Kidney epithelial cell (primary cell): ENCODE measurements around the gene UBAC2. TPM values are rescaled to one million over a fixed set of nuclear protein-coding genes. Genes with fewer than 3 reads are reported as not detected.

Experiments
- DNase-seq: peaks from one replicate; pipeline ENCODE4 v3.0.0-alpha.2; 2010; ENCODE audit warnings: low read depth
- H3K27me3 ChIP-seq: 2 replicates; pipeline ENCODE4 v1.6.0; 2011; ENCODE audit warnings: low read length; ENCODE audit not compliant: control insufficient read depth, insufficient read depth
- H3K36me3 ChIP-seq: 2 replicates; pipeline ENCODE4 v1.5.1; 2011; ENCODE audit warnings: low read length; ENCODE audit not compliant: control insufficient read depth, insufficient read depth
- H3K4me3 ChIP-seq: 2 replicates; pipeline ENCODE4 v1.5.1; 2011; ENCODE audit warnings: low read depth, mild to moderate bottlenecking, control low read depth, low read length
- total RNA-seq: library from RNA; depleted of rRNA; stranded (reverse); fragments of >200 nt; gene quantifications from 2 replicates; pipeline ENCODE4 v1.2.3, GENCODE V29; 2015
- TF ChIP-seq, protein P1 (sequence below): IDR thresholded peaks from 2 replicates; pipeline ENCODE4 v1.5.1; 2011; ENCODE audit warnings: mild to moderate bottlenecking, moderate library complexity, low read length, control low read depth, inconsistent platforms; ENCODE audit not compliant: insufficient read depth, poor library complexity, severe bottlenecking

The UBAC2 gene
- total RNA-seq, 1 donor from 2014 or later, result 83.6 TPM

- Histone ChIP-seq H3K27me3 (no peaks in the 10 kb centered on the region), H3K36me3 (no peaks in the 10 kb centered on the region), H3K4me3 (no peak overlapping the region)
- TF ChIP-seq, protein P1, sequence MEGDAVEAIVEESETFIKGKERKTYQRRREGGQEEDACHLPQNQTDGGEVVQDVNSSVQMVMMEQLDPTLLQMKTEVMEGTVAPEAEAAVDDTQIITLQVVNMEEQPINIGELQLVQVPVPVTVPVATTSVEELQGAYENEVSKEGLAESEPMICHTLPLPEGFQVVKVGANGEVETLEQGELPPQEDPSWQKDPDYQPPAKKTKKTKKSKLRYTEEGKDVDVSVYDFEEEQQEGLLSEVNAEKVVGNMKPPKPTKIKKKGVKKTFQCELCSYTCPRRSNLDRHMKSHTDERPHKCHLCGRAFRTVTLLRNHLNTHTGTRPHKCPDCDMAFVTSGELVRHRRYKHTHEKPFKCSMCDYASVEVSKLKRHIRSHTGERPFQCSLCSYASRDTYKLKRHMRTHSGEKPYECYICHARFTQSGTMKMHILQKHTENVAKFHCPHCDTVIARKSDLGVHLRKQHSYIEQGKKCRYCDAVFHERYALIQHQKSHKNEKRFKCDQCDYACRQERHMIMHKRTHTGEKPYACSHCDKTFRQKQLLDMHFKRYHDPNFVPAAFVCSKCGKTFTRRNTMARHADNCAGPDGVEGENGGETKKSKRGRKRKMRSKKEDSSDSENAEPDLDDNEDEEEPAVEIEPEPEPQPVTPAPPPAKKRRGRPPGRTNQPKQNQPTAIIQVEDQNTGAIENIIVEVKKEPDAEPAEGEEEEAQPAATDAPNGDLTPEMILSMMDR, result no peak
- no peak for DNase-seq
Observed at GRCh38 chr13:99352351-99353245, 151.9 kb downstream of the UBAC2 start.

GRCh38 chr13:99353246-99353600, 152.6 kb downstream of the UBAC2 start:
- H3K36me3 ChIP-seq, result no peaks in the 10 kb centered on the region
- TF ChIP-seq, protein P1, result no peak
- H3K27me3 ChIP-seq, result no peaks in the 10 kb centered on the region
- no peak for DNase-seq
- no peak overlapping the region for H3K4me3 ChIP-seq

- no peak for DNase-seq
- TF ChIP-seq, protein P1, result no peak
Observed at GRCh38 chr13:99353836-99354235, 153.2 kb downstream of the UBAC2 start.

GRCh38 chr13:99354371-99354951, 153.8 kb downstream of the UBAC2 start:
- DNase-seq, result no peak
- Histone ChIP-seq H3K27me3 (no peaks in the 10 kb centered on the region), H3K36me3 (no peaks in the 10 kb centered on the region), H3K4me3 (no peak overlapping the region)
- TF ChIP-seq, protein P1, result no peak

More at GRCh38 chr13:99353836-99354235, 153.2 kb downstream of the UBAC2 start:
- no peak overlapping the region for H3K4me3 ChIP-seq
- H3K27me3 ChIP-seq, result no peaks in the 10 kb centered on the region
- no peaks in the 10 kb centered on the region for H3K36me3 ChIP-seq

- no peak for DNase-seq
- no peaks in the 10 kb centered on the region for H3K36me3 ChIP-seq
- H3K27me3 ChIP-seq, result no peaks in the 10 kb centered on the region
- no peak overlapping the region for H3K4me3 ChIP-seq
- TF ChIP-seq, protein P1, result no peak
Observed at GRCh38 chr13:99355267-99356011, 154.8 kb downstream of the UBAC2 start.
